Esophagus muscularis mucosa (tissue), 4 donors: Measurements from ENCODE around the gene TMEM185B. TPM values are rescaled to one million over a fixed set of nuclear protein-coding genes. Genes with fewer than 3 reads are reported as not detected.

Experiments used
- DNase-seq: peaks from one replicate; pipeline ENCODE4 v3.0.0-alpha.2; 2017; ENCODE audit errors: extremely low spot score
- H3K27ac ChIP-seq, 4 donors: fragments of 200-600 bp; sonication (generic); replicated peaks in 1 of 4; 1 replicate in 3 of 4; 2 replicates in 1 of 4; pipeline ENCODE4 v1.5.1; 2016 to 2019; ENCODE audit warnings: mild to moderate bottlenecking in 1 of 4
- H3K27me3 ChIP-seq, 4 donors: fragments of 200-600 bp; sonication (generic); one replicate each; pipeline versions ENCODE4 v1.5.1 to v1.6.0; 2016 to 2019
- H3K36me3 ChIP-seq, 4 donors: fragments of 200-600 bp; sonication (generic); one replicate each; pipeline ENCODE4 v1.5.1; 2016 to 2019
- H3K4me1 ChIP-seq, 4 donors: fragments of 200-600 bp; sonication (generic); one replicate each; pipeline ENCODE4 v1.5.1; 2016 to 2019
- H3K4me3 ChIP-seq, 4 donors: fragments of 200-600 bp; sonication (generic); 1 replicate in 2 of 4; 2 replicates in 2 of 4; pipeline ENCODE4 v1.5.1; 2016 to 2019; ENCODE audit warnings: mild to moderate bottlenecking in 4 of 4, moderate library complexity in 1 of 4
- H3K9me3 ChIP-seq, 4 donors: fragments of 200-600 bp; sonication (generic); 1 replicate in 3 of 4; 2 replicates in 1 of 4; pipeline ENCODE4 v1.5.1; 2016 to 2019
- EP300 ChIP-seq: sonication (generic); formaldehyde crosslinking; IDR thresholded peaks from one replicate; pipeline ENCODE4 v1.6.1; 2017; ENCODE audit warnings: antibody characterized with exemption
- POLR2A ChIP-seq: fragments of 450-650 bp; IDR thresholded peaks from one replicate; pipeline ENCODE4 v1.6.1; 2017; ENCODE audit warnings: antibody characterized with exemption, moderate library complexity, mild to moderate bottlenecking, low read depth
- POLR2AphosphoS5 ChIP-seq, 2 donors: sonication (generic); formaldehyde crosslinking; IDR thresholded peaks; one replicate each; pipeline ENCODE4 v1.6.1; 2017; ENCODE audit warnings: antibody characterized with exemption in 2 of 2
- WGBS: methylation state at CpG from one replicate; pipeline ENCODE4 v1.1.5; 2018; 5-methylcytosine and 5-hydroxymethylcytosine counted together
- intact Hi-C: fragments of 100-400 bp; cut with DNase I; formaldehyde crosslinking; loops from one replicate; pipeline ENCODE4 v1.15.1; 2023
- total RNA-seq, 4 donors: library from RNA; depleted of rRNA; stranded (reverse); fragments of >200 nt; gene quantifications; one replicate each; pipeline versions ENCODE4 v1.1.0 to v1.2.1, GENCODE V29; 2016
- TF ChIP-seq, protein P1 (sequence below), 3 experiments: fragments of 200-600 bp in 2 of 3; fragments of 450-650 bp in 1 of 3; sonication (generic) in 2 of 3; IDR thresholded peaks; one replicate each; pipeline ENCODE4 v1.5.1; 2017 to 2019; ENCODE audit warnings: antibody characterized with exemption in 3 of 3, mild to moderate bottlenecking in 2 of 3, moderate library complexity in 1 of 3

TMEM185B gene
- total RNA-seq, 4 donors from 2014 or later, result 21.6 to 33.8 (median 31.9) TPM

- 96% methylated on average over 3 of the region's 5 CpGs for WGBS
- Histone ChIP-seq H3K4me3 (no peak overlapping the region), H3K36me3 (peaks cover 0 to 32% (median 2%) of the 10 kb centered on the region in 4 donors), H3K27me3 (no peaks in the 10 kb centered on the region), H3K4me1 (peaks cover 23 to 45% (median 36%) of the 10 kb centered on the region in 4 donors), H3K27ac (no peak overlapping the region), H3K9me3 (peaks cover 0 to 6% (median 0%) of the 10 kb centered on the region in 4 donors)
- no peak for DNase-seq
- TF ChIP-seq EP300 (no peak), POLR2A (no peak), POLR2AphosphoS5 (IDR thresholded peaks at IDR 0.05) (no peak)
- TF ChIP-seq, protein P1, sequence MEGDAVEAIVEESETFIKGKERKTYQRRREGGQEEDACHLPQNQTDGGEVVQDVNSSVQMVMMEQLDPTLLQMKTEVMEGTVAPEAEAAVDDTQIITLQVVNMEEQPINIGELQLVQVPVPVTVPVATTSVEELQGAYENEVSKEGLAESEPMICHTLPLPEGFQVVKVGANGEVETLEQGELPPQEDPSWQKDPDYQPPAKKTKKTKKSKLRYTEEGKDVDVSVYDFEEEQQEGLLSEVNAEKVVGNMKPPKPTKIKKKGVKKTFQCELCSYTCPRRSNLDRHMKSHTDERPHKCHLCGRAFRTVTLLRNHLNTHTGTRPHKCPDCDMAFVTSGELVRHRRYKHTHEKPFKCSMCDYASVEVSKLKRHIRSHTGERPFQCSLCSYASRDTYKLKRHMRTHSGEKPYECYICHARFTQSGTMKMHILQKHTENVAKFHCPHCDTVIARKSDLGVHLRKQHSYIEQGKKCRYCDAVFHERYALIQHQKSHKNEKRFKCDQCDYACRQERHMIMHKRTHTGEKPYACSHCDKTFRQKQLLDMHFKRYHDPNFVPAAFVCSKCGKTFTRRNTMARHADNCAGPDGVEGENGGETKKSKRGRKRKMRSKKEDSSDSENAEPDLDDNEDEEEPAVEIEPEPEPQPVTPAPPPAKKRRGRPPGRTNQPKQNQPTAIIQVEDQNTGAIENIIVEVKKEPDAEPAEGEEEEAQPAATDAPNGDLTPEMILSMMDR (IDR thresholded peaks at IDR 0.05), result no peak
- intact Hi-C loops, result no loop called here
Measured at GRCh38 chr2:120219291-120219690, 3.9 kb downstream of the TMEM185B start.

GRCh38 chr2:120218181-120218580 lies 5.0 kb downstream of the TMEM185B start:
- no peak overlapping the region for H3K4me3 ChIP-seq
- intact Hi-C loops, result no loop called here
- peak; percentile 86 for DNase-seq

GRCh38 chr2:120210270-120210693 lies 12.9 kb downstream of the TMEM185B start:
- WGBS, result 47% methylated on average over 10 of the region's 10 CpGs
- no peak for DNase-seq
- Histone ChIP-seq H3K4me3 (no peak overlapping the region), H3K9me3 (no peaks in the 10 kb centered on the region), H3K4me1 (peaks cover 0 to 4% (median 0%) of the 10 kb centered on the region in 4 donors), H3K27me3 (no peaks in the 10 kb centered on the region), H3K36me3 (no peaks in the 10 kb centered on the region), H3K27ac (no peak overlapping the region)
- intact Hi-C loops, result no loop called here
- TF ChIP-seq EP300 (no peak), POLR2AphosphoS5 (IDR thresholded peaks at IDR 0.05) (no peak), POLR2A (no peak)
- TF ChIP-seq, protein P1 (IDR thresholded peaks at IDR 0.05), result no peak

More at GRCh38 chr2:120218181-120218580, 5.0 kb downstream of the TMEM185B start:
- TF ChIP-seq, protein P1 (IDR thresholded peaks at IDR 0.05), result no peak
- TF ChIP-seq POLR2AphosphoS5 (IDR thresholded peaks at IDR 0.05) (no peak), POLR2A (no peak), EP300 (no peak)
- no peaks in the 10 kb centered on the region for H3K27me3 ChIP-seq
- H3K36me3 ChIP-seq, result peaks cover 0 to 32% (median 2%) of the 10 kb centered on the region in 4 donors
- peaks cover 0 to 6% (median 0%) of the 10 kb centered on the region in 4 donors for H3K9me3 ChIP-seq
- H3K4me1 ChIP-seq, result peaks cover 17 to 36% (median 28%) of the 10 kb centered on the region in 4 donors
- WGBS, result 100% methylated on average over 5 of the region's 5 CpGs
- no peak overlapping the region for H3K27ac ChIP-seq

- H3K4me3 ChIP-seq, result no peak overlapping the region
- intact Hi-C loops, result no loop called here
- no peaks in the 10 kb centered on the region for H3K36me3 ChIP-seq
- H3K27ac ChIP-seq, result no peak overlapping the region
- no peak for TF ChIP-seq POLR2AphosphoS5 (IDR thresholded peaks at IDR 0.05)
- TF ChIP-seq EP300, result no peak
- TF ChIP-seq, protein P1 (IDR thresholded peaks at IDR 0.05), result no peak
- TF ChIP-seq POLR2A, result no peak
- peaks cover 0 to 4% (median 0%) of the 10 kb centered on the region in 4 donors for H3K4me1 ChIP-seq
- H3K27me3 ChIP-seq, result no peaks in the 10 kb centered on the region
- DNase-seq, result no peak
- WGBS, result 74% methylated on average over 12 of the region's 12 CpGs
- no peaks in the 10 kb centered on the region for H3K9me3 ChIP-seq
Measured at GRCh38 chr2:120209427-120210269, 13.6 kb downstream of the TMEM185B start.
